GM18858 (cell line): ENCODE measurements around the gene LEFTY1.

Experiments
- ATAC-seq: cut with Tn5 transposase; IDR thresholded peaks from one replicate; pipeline ENCODE4 v1.9.1; 2021; ENCODE audit not compliant: unreplicated experiment

The LEFTY1 gene

DNA sequence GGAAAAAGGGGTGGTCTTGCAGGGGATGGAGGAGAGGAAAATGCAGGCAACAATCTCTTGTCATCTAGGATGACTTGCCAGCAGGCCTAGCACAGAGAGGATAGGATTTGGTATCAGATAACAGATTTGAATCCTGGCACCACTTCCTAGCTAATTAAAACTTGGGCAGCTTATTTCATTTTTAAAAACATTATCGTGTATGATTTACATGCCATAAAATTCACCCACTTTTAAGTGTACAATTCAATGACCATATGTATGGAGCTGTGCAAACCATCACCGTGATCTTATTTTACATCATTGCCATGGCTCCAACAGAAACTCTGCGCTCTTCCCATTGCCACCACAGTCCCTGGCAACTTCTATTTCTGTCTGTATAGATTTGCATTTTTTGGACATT, 28.2 kb upstream of the LEFTY1 start:
- ATAC-seq, result no peak

DNA sequence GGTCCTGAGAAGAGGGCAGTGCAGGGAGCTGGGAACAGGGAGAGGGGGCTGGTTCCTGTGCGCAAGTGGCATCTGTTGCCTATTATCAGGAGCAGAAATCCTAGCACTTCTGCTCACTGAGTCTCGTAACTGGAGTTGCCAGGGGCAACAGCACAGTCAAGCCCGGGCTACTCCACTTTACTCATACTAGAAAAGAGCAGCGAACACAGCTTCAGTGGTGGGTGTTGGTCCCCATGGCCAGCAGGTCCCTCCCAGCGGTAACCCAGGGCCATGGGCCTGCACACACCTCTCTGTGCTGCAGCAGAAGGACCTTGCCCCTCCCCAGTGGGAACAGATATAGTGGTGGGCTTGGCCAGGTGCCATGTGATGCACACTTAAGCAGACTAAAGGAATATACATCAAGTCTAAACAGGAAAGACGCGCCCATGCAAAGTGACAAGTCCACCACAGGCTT, 26.6 kb upstream of the LEFTY1 start:
- ATAC-seq, result no peak

DNA sequence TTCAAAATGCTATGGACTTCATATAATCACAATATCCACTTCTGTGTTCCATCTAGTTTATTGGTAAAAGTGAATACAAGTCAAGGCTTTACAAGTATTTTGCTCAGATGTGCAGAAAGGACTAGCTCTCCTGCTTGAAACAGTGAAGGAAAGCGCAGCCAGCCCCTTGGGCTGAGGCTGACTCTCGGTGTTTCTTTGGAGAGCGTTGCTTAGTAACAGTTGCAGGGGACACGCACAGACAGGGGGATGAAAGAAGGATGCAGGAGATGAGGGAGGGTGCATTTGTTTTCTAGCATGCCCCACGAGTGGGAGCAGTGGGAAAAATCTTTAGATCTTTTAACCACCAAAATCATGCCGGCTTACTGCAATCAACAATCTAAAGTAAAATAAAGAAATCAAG, 26.0 kb upstream of the LEFTY1 start:
- ATAC-seq, result no peak

DNA sequence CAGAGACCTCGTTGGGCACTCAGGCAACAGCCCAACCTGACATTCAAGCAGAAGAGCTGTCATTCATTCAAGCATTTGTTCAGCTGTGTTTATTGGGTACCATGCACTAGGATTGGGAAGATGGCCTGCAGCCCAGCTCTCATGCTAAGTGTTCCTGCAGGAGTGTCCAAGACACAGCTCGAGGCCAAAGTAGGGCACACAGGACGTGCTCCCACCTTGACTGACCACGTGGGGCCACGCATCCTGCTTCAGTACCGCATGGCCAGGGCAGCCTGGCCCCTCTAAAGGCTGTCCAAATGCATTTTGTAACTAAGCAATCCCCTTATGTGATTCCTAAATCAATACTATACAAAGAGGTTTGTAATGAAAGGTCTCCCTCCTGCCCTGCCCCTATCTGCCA, 25.4 kb upstream of the LEFTY1 start:
- no peak for ATAC-seq

DNA sequence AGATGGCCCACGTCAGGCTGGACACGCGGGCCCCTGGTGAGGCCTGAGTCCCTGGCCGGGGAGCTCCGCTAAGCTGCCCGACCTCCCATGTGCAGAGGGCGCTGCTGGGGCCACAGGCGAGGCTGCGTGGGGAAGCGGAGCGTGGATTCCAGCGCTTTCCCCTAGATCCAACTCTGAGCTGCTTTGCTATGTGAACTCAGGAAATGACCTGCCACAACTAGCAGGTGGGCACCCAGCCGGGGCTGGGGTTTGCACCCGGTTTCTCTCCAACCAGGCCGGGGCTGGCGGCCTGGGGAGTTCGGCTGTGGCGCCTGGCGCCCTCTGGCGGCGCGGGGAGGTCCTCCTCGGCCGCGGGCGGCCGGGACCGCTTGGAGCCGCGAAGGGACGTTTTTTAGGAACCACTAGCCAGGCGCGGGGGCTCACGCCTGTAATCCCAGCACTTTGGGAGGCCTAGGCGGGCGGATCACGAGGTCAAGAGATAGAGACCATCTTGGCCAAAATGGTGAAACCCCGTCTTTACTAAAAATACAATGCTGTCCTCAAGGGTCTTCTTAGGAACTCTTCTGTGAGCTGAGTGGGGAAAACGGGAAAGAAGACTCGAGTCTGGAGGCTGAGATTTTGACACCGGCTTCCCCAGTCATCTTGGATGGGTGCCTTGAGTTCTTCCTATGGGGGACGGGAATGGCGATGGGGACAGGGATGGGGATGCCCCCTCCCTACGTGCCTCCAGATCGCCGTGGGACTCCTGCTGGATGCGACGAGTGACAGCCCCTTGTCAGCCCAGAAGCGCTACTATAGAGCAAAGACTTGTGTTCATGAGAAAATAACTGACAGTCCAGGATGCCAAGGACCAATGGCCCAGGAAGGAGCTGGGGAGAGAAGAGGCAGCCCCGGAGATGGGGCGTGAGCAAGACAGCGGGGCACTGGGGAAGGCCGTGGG, 22.5 kb upstream of the LEFTY1 start:
- ATAC-seq, result peak; percentile 61

DNA sequence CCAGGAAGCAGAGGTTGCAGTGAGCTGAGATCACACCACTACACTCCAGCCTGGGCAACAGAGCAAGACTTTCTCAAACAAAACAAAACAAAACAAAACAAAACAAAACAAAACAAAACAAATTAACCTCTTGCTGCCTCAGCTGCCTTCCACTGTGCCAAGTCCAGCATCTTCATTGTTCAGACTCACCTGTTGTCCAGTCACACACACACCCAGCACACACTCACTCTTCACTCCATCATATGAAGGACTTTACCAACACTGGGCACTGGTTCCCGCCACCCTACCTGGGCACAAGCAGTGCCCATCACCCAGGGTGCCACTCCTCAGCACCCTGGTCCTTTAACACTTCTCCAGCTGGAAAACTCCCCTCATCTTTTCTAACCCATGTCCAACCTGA, 20.5 kb upstream of the LEFTY1 start:
- no peak for ATAC-seq

DNA sequence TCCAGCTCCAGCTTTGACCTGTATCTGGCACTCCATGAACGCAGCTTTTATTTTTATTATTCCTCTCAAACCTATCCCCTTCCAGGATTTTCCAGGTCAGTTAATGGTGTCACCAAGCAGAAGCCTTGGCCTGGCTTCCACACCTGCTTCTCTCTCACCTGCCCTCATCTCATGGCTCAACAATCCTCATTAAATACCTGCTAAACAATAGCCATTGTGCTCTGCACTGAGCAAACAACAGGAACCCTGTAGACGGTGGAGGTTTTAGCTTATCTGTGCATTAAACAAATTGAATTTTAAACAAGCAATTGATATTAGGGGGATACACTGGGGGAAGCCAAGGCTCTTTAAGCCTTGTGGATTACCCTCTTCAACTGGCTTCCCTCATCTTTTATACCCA, 19.8 kb upstream of the LEFTY1 start:
- ATAC-seq, result no peak

DNA sequence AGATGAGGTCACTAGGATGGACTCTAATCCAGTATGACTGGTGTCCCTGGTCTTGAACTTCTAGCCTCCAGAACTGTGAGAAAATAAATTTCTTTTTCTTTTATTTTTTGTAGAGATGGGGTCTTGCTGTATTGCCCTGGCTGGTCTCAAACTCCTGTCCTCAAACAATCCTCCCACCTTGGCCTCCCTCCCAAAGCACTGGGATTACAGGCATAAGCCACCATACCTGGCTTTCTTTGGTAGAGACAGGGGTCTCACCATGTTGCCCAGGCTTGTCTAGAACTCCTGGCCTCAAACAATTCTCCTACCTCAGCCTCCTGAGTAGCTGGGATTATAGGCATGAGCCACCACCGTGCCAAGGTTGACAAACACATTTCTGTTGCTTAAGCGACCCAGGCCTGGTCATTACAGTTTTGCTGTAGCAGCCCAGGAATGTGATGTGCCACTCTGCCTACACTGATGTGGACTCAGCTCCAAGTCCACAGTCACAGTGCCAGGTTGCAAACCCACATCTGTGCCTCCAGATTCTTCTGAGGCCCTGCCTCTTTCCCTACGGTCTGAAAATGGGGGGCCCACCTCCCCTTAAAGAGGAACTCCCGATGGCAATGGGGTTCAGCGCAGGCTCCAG, 19.2 kb upstream of the LEFTY1 start:
- ATAC-seq, result no peak

DNA sequence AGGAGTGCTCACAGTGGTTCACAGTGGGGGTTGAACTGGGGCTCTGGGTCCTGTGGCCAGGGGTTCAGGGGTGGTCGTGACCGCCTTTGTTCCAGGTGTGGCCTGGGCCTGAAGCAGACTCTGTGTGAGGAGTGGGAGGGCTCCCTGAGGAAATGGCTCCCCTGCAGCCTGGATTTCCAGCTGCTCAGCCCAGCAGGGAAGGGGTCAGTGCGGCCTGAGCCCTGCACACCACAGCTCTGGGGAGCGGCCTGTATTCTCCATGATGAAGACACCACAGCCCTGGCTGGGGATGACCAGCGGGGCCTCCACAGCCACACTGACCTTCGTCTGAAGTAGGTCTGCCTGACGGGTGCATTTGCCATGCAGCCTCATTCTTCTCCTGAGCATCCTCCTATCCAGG, 18.4 kb upstream of the LEFTY1 start:
- ATAC-seq, result no peak

DNA sequence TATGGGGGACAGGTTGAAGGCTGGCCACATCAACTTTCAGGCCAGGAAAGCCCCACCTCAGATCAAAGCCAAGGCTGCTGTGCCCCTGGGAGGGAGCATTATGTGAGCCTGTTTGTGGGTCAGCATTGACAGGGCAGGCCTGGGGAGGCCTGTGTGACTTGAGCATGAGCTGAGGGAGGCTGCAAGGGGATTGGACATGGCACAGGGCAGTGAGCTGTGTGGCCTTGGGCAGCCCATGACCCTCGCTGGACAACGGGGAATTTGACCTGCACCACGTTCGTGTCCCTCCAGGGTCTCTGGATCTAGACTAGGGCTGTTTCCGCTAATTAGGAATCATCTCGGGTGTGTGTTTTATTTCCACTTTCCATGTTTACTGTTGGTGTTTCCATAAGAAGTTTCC, 17.5 kb upstream of the LEFTY1 start:
- no peak for ATAC-seq

DNA sequence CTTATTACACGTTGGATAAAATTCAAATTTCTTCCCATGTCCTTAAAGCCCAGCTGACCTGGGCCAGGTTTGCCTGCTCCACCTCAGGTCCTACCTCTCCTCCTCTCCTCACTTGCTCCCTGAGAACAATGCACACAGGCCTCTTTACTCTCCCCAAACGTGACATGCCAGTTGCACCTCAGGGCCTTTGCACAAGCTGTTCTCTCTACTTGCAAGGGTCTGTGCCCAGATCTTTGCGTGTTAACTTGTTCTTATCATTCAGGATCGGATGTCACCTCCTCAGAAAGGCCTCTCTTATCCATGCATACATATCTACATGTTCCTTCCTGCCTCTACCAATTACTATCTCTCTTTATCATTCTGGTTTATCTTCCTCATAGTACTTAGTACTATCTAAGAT, 14.7 kb upstream of the LEFTY1 start:
- ATAC-seq, result no peak

DNA sequence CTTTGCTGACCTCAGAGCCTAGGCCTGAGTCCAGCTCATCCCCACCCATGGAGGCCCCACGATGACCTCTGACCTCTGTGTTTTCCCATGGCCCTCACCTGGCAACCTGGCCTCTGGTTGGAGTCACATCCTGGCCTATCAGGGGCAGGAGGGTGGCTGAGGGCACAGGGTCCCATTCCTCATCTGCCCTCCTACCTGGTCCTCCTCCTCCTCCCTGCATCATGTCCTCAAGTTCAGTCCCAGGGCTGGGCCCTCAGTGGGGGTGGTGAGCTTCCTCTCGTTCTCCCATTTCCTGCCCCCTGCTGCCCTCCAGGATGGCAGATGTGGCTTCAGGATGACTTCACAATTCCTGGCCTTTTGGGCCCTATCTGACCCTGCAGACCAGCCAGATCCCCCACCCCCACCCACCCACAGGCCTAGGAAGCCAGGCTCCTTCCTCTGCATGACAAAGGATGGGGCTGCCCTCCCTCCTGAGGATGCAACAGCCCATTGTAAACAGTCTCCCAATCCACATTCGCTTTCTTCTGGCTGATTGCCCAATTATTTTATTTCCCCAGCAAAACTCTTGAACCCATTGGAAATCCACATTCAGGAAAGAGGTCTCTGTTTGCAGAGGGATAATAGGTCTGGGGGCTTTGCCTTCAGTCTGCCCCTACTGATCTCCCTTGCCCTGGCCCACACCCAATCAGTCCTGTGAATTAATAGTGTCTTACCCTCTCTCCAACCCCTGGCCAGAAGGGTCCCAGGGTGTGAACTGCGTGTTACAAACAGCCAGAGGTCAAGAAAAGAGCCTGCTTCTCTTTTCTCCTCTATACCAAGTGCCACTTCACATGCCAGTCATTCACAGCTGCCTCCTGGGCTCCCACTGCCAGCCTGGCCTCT, 10.3 kb upstream of the LEFTY1 start:
- ATAC-seq, result no peak

DNA sequence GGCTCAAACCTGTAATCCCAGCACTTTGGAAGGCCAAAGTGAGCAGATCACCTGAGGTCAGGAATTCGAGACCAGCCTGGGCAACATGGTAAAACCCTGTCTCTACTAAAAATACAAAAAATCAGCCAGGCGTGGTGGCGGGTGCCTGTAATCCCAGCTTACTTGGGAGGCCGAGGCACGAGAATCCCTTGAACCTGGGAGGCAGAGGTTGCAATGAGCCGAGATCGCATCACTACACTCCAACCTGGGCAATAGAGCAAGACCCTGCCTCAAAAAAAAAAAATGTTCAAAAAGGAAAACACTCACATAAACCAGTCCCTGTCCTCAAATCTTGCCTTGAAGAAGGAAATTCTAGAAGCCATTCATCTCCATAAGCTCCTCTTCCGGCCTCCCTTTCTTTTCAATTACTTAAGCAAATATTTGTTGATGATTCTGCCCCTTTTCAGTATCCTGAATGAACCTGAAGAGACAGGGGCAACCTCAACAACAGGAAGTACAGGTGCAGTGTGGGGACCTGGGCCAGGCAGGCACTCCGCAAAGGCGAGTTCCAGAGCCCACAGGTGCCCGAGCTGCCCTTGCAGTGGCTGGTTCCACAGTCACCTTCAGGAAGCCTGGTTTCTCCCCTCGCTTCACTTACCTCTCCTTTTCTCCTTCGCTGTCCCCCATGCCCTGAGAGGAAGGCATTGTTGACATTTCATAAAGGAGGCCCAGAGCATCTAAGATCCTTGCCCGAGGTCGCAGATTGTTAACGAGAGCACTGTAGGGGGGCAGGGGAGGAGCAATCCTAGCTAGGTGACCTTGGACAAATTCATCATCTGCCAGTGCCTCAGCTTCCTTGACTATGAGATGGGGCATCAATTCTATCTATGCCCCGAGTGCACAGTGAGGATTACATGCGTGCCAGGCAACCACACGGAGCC, 8.9 kb upstream of the LEFTY1 start:
- ATAC-seq, result no peak

DNA sequence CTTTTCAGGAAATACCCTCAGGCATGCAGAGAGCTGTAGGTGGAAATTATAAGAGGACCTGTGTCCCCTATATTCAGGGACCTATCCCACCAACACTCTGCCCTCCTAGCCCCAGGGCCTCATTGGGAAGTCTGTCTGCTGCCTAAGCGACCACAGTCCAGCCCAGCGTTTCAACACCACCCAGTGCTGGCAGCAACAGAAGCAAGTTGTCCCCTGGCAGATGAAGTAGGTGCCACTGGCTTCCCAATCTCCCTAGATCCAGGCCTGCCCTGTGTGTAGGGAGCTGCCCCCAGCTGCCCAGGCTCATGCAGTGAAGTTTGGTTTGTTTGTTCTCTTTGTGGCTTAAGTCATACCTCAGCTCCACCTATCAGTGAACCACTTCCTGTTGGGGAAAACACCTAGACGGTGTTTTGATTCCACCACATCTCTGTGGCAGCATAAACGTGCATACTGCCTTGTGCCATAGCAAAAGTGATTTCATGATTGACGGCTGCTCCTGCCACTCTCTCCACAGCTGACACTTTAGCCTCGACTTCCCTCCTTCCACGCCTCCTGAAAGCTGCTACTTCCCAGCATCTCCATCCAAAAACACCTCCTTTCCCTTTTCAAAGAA, 8.1 kb upstream of the LEFTY1 start:
- peak; percentile 100 for ATAC-seq

DNA sequence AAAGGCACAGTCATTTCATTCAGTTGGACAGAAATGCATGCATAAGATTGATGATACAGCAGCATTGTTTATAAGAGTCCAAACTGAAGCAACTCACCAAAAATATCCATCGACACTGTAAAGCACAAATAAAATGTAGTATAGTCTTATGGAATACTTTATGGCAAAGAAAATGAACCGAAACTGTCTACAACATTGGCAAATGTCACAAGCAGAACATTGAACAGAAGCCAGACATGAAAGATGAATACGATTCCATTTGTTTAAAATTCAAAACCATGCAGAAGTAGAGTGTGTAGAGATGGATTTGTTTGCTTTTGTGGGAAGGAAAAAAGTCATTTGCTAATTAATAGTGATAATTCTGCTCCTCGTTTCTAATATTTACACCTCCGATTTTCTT, 7.5 kb upstream of the LEFTY1 start:
- ATAC-seq, result no peak

DNA sequence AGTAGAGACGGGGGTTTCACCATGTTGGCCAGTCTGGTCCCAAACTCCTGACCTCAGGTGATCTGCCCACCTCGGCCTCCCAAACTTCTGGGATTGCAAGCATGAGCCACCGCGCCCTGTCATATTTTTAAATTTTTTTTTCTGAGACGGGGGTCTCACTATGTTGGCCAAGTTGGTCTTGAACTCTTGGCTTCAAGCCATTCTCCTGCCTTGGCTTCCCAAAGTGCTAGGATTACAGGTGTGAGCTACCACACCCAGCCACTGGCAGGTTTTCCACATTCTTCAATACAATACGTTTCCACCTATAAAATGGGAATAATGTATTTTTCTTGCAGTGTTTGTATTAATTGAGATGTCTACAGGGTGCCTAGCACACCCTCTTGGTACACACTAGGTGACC, 3.4 kb upstream of the LEFTY1 start:
- ATAC-seq, result no peak

DNA sequence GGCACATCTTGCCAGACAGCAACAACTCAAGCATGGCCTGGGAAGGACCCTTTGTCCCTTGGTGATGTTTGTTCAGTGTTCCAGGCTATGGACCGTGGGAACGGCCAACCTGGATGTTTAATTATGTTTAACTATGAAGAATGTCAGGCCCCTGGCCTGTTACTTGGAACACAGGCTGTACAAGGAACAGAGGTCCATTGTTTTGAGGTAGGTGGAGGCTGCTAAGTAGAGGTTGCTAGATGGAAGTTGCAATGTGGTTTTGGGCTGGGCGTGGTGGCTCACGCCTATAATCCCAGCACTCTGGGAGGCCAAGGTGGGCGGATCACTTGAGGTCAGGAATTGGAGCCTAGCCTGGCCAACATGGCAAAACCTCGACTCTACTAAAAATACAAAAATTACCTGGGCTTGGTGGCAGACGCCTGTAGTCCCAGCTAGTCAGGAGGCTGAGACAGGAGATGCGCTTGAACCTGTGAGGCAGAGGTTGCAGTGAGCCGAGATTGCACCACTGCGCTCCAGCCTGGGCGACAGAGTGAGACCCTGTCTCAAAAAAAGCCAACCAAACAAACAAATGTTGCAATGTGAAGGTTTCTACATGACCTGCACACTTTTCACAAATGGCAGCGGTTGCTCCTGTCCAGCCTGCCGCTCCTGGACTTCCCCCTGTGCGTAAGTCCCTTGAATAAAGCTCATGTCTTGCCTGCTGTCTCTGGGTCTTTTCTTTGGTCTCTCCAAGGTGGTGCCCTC, 2.5 kb upstream of the LEFTY1 start:
- ATAC-seq, result no peak

DNA sequence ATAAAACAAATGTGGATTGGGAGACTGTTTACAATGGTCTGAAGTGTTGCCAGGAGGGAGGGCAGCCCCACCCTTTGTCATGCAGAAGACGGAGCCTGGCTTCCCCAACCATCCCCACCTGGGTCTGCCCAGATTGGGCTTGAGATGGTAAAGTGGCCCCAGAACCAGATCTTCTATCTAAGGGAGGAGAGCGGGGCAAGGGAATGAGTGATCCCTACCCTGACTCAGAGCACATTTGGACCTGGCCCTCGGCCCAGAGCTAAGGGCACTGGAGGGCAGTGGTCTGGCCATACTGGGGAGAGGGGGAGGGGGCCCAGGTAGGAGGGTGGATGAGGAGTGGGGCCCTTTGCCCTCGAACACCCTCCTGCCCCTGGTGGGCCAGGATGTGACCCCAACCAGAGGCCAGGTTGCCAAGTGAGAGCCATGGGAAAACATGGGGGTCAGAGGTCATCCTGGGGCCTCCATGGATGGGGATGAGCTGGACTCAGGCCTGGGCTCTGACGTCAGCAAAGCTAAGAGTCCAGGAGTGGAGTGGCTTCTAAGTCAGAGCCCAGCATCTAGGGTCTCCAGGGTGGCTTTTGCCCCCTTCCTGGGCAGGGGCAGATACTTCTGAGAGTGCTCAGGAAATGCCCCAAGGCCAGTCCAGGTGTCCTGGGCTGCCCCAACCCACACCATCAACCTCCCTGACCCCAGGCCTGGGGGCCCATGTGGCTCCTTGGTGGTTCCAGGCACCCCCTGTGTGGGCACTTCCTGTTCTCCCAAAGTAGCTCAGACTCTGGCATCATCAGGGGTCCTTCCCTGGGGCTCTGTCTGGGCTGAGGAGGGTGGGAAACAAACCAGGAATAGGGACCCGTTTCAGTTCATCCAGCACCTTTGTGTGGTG, 1.6 kb upstream of the LEFTY1 start:
- no peak for ATAC-seq
